ENCODE data around the gene CTNNA2. TPM values are rescaled to one million over a fixed set of nuclear protein-coding genes. Genes with fewer than 3 reads are reported as not detected.

CTNNA2 gene
- total RNA-seq, 1 experiment from 2014 or later: 0.54 TPM

- Histone ChIP-seq H3K36me3 (ENCODE audit: control insufficient read depth, insufficient read depth, low read length) (no peaks in the 10 kb centered on the region), H3K4me3 (ENCODE audit: low read depth in 2 of 2, low read length in 2 of 2) (no peak overlapping the region), H3K4me1 (ENCODE audit: control insufficient read depth, insufficient read depth, low read length) (no peaks in the 10 kb centered on the region), H3K27me3 (ENCODE audit: control insufficient read depth, insufficient read depth, low read length) (no peaks in the 10 kb centered on the region), H3K9me3 (ENCODE audit: control insufficient read depth, insufficient read depth, low read depth, low read length) (no peaks in the 10 kb centered on the region), H3K27ac (ENCODE audit: low read length) (no peak overlapping the region)
- POLR2A ChIA-PET: no interaction called here
- intact Hi-C loops (cut with micrococcal nuclease; ENCODE audit: unreplicated experiment) (no loop called here), in situ Hi-C loops (cut with HindIII; ENCODE audit: low pct_unique_long_range_greater_than_20kb, low sequenced_read_pairs) (no loop called here)
- no peak for ATAC-seq
- TF ChIP-seq POLR2AphosphoS5 (IDR thresholded peaks at IDR 0.05; ENCODE audit: low read depth, low read length): no peak
- no peak for TF ChIP-seq REST (IDR thresholded peaks at IDR 0.05; ENCODE audit: insufficient read depth in 1 of 2, low read depth in 2 of 2, low read length in 1 of 2)
- no peak for TF ChIP-seq SIN3A (IDR thresholded peaks at IDR 0.05; ENCODE audit: borderline replicate concordance, insufficient read depth, low read depth, low read length)
- TF ChIP-seq CTCF (IDR thresholded peaks at IDR 0.05): no peak
- TF ChIP-seq TCF7L2 (IDR thresholded peaks at IDR 0.05; ENCODE audit: low read depth, low read length): no peak
- no peak for DNase-seq (ENCODE audit: low read depth, low spot score)
- CTCF ChIA-PET: no interaction called here
- BruUV-seq (replicated peaks): no TSS peak
Observed at GRCh38 chr2:80058562-80058961, 545.7 kb downstream of the CTNNA2 start.

- intact Hi-C loops (cut with micrococcal nuclease; ENCODE audit: unreplicated experiment) (no loop called here), in situ Hi-C loops (cut with HindIII; ENCODE audit: low pct_unique_long_range_greater_than_20kb, low sequenced_read_pairs) (no loop called here)
- POLR2A ChIA-PET: no interaction called here
- TF ChIP-seq REST (IDR thresholded peaks at IDR 0.05; ENCODE audit: insufficient read depth in 1 of 2, low read depth in 2 of 2, low read length in 1 of 2) (no peak), TCF7L2 (IDR thresholded peaks at IDR 0.05; ENCODE audit: low read depth, low read length) (no peak), SIN3A (IDR thresholded peaks at IDR 0.05; ENCODE audit: borderline replicate concordance, insufficient read depth, low read depth, low read length) (no peak), CTCF (IDR thresholded peaks at IDR 0.05) (no peak), POLR2AphosphoS5 (IDR thresholded peaks at IDR 0.05; ENCODE audit: low read depth, low read length) (no peak)
- ATAC-seq (no peak), DNase-seq (ENCODE audit: low read depth, low spot score) (no peak)
- H3K27ac ChIP-seq (ENCODE audit: low read length): no peak overlapping the region
- no peaks in the 10 kb centered on the region for H3K4me1 ChIP-seq (ENCODE audit: control insufficient read depth, insufficient read depth, low read length)
- H3K4me3 ChIP-seq (ENCODE audit: low read depth in 2 of 2, low read length in 2 of 2): no peak overlapping the region
- no peaks in the 10 kb centered on the region for H3K27me3 ChIP-seq (ENCODE audit: control insufficient read depth, insufficient read depth, low read length)
- CTCF ChIA-PET: no interaction called here
- no peaks in the 10 kb centered on the region for H3K9me3 ChIP-seq (ENCODE audit: control insufficient read depth, insufficient read depth, low read depth, low read length)
- no TSS peak for BruUV-seq (replicated peaks)
- no peaks in the 10 kb centered on the region for H3K36me3 ChIP-seq (ENCODE audit: control insufficient read depth, insufficient read depth, low read length)
Observed at GRCh38 chr2:80059447-80059846, 546.6 kb downstream of the CTNNA2 start.

Data from Panc1 (cell line).